Brain microvascular endothelial cell (primary cell): Measurements from ENCODE around the gene PSORS1C2.

Experiments
- DNase-seq: peaks from one replicate; pipeline ENCODE4 v3.0.0-alpha.2; 2020
- H3K27ac ChIP-seq: fragments of 250-450 bp; sonication (Bioruptor Pico); 2 replicates; pipeline ENCODE4 v1.5.1; 2020; ENCODE audit warnings: mild to moderate bottlenecking, moderate library complexity
- H3K27me3 ChIP-seq: fragments of 250-450 bp; sonication (Bioruptor Pico); replicated peaks from 2 replicates; pipeline ENCODE4 v1.5.1; 2020; ENCODE audit warnings: mild to moderate bottlenecking
- H3K36me3 ChIP-seq: fragments of 250-450 bp; sonication (Bioruptor Pico); replicated peaks from 2 replicates; pipeline ENCODE4 v1.5.1; 2020; ENCODE audit warnings: mild to moderate bottlenecking
- H3K4me3 ChIP-seq: 2 replicates; pipeline ENCODE4 v1.5.1; 2011; ENCODE audit warnings: low read depth, mild to moderate bottlenecking, control low read depth, low read length, moderate library complexity
- CTCF ChIP-seq: IDR thresholded peaks from 2 replicates; pipeline ENCODE4 v1.5.1; 2011; ENCODE audit warnings: low read depth, mild to moderate bottlenecking, moderate library complexity, low read length, control low read depth, inconsistent platforms; ENCODE audit errors: missing control alignments
- in situ Hi-C: cut with HindIII; loops from 2 replicates; pipeline ENCODE4 v1.10.0; 2017; ENCODE audit warnings: low sequenced_read_pairs, low pct_ligation_motif_present

The PSORS1C2 gene

GRCh38 chr6:31145386-31145785, 6.5 kb upstream of the PSORS1C2 start:
- no peak for TF ChIP-seq CTCF
- in situ Hi-C loops, result no loop called here
- no peak for DNase-seq
- H3K4me3 ChIP-seq, result no peak overlapping the region
- H3K36me3 ChIP-seq, result no peaks in the 10 kb centered on the region
- no peak overlapping the region for H3K27ac ChIP-seq
- H3K27me3 ChIP-seq, result no peaks in the 10 kb centered on the region

GRCh38 chr6:31144970-31145340, 6.1 kb upstream of the PSORS1C2 start:
- no peak for DNase-seq
- Histone ChIP-seq H3K27ac (no peak overlapping the region), H3K27me3 (no peaks in the 10 kb centered on the region), H3K36me3 (no peaks in the 10 kb centered on the region), H3K4me3 (no peak overlapping the region)
- in situ Hi-C loops, result no loop called here
- no peak for TF ChIP-seq CTCF

- DNase-seq, result no peak
- in situ Hi-C loops, result no loop called here
- H3K4me3 ChIP-seq, result no peak overlapping the region
- no peaks in the 10 kb centered on the region for H3K27me3 ChIP-seq
- H3K36me3 ChIP-seq, result no peaks in the 10 kb centered on the region
- H3K27ac ChIP-seq, result no peak overlapping the region
- no peak for TF ChIP-seq CTCF
Observed at GRCh38 chr6:31144296-31144969, 5.6 kb upstream of the PSORS1C2 start.

GRCh38 chr6:31143148-31143547, 4.3 kb upstream of the PSORS1C2 start:
- no peak for TF ChIP-seq CTCF
- H3K36me3 ChIP-seq, result no peaks in the 10 kb centered on the region
- in situ Hi-C loops, result no loop called here
- H3K27ac ChIP-seq, result no peak overlapping the region
- no peak overlapping the region for H3K4me3 ChIP-seq
- H3K27me3 ChIP-seq, result no peaks in the 10 kb centered on the region
- DNase-seq, result peak; percentile 42

- Histone ChIP-seq H3K4me3 (no peak overlapping the region), H3K27me3 (no peaks in the 10 kb centered on the region), H3K36me3 (no peaks in the 10 kb centered on the region), H3K27ac (no peak overlapping the region)
- no peak for TF ChIP-seq CTCF
- no peak for DNase-seq
- in situ Hi-C loops, result no loop called here
Observed at GRCh38 chr6:31142361-31142761, 3.5 kb upstream of the PSORS1C2 start.

- Histone ChIP-seq H3K36me3 (no peaks in the 10 kb centered on the region), H3K27ac (no peak overlapping the region), H3K27me3 (no peaks in the 10 kb centered on the region), H3K4me3 (no peak overlapping the region)
- no peak for DNase-seq
- no peak for TF ChIP-seq CTCF
- in situ Hi-C loops, result no loop called here
Observed at GRCh38 chr6:31140643-31141042, 1.8 kb upstream of the PSORS1C2 start.
